Activated T-helper 17 cell treated with anti-CD3 and anti-CD28 coated beads, Interleukin-2, amount 50 U/mL, for 72 hours (primary cell): Measurements from ENCODE around the gene PLXNB2. TPM values are rescaled to one million over a fixed set of nuclear protein-coding genes. Genes with fewer than 3 reads are reported as not detected.
A peak's percentile ranks its signal among the peaks of the same experiment; 100 is the strongest.

ENCODE experiments used
- ATAC-seq: fragments of 150-1000 bp; cut with Tn5 transposase; replicated peaks from 2 replicates; pipeline ENCODE4 v1.10.0; 2021; ENCODE audit warnings: mild to moderate bottlenecking, moderate library complexity
- H3K27ac Mint-ChIP-seq: one replicate; pipeline ENCODE4 v1.8.0; 2022; ENCODE audit warnings: mixed read lengths
- H3K27me3 Mint-ChIP-seq: one replicate; pipeline ENCODE4 v1.8.0; 2022; ENCODE audit warnings: mixed read lengths
- H3K36me3 Mint-ChIP-seq: one replicate; pipeline ENCODE4 v1.8.0; 2022; ENCODE audit warnings: low read depth, mild to moderate bottlenecking, mixed read lengths
- H3K4me1 Mint-ChIP-seq: one replicate; pipeline ENCODE4 v1.8.0; 2022; ENCODE audit warnings: mixed read lengths
- H3K4me3 Mint-ChIP-seq: one replicate; pipeline ENCODE4 v1.8.0; 2022; ENCODE audit warnings: mild to moderate bottlenecking, mixed read lengths
- H3K9me3 Mint-ChIP-seq: one replicate; pipeline ENCODE4 v1.8.0; 2022; ENCODE audit warnings: mixed read lengths
- total RNA-seq, 2 donors: library from RNA; stranded (reverse); gene quantifications; one replicate each; pipeline ENCODE4 v1.2.3, GENCODE V29; 2022

Gene PLXNB2
- total RNA-seq, 2 donors from 2014 or later, result 29.1 to 30.4 TPM

DNA sequence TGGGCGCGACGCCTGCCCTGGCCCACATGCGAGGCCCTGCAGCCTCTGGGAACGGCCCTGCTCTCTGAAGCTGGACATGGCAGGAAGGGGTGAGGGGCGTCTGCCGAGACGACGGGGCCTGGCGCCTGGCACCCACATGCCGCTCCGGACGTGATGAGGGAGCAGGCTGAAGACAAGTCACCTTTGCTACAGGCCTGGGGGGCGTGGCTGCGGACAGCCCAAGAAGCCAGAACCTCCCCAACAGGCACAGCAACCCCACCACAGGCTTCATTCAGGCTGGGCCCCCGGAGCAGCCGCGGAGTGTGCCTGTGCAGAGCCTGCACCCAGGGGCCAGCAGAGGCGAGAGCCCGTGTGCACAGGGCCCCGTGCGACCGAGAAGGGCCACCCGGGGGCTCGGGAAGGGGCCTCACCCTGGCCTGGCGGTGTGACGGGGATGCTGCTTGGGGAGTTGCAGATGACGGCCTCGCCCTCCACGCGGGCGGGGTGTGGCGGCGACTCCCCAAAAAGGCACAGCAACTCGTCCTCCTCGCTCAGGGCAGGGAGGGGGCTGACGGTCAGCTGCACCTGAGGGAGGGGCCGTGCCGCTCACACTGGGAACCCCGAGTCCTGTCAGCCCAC, 20.6 kb downstream of the PLXNB2 start:
- H3K9me3 Mint-ChIP-seq, result no peaks in the 10 kb centered on the region
- no peak overlapping the region for H3K4me3 Mint-ChIP-seq
- no peak overlapping the region for H3K27ac Mint-ChIP-seq
- H3K4me1 Mint-ChIP-seq, result no peaks in the 10 kb centered on the region
- H3K27me3 Mint-ChIP-seq, result peaks cover 4% of the 10 kb centered on the region
- no peak for ATAC-seq
- no peaks in the 10 kb centered on the region for H3K36me3 Mint-ChIP-seq

DNA sequence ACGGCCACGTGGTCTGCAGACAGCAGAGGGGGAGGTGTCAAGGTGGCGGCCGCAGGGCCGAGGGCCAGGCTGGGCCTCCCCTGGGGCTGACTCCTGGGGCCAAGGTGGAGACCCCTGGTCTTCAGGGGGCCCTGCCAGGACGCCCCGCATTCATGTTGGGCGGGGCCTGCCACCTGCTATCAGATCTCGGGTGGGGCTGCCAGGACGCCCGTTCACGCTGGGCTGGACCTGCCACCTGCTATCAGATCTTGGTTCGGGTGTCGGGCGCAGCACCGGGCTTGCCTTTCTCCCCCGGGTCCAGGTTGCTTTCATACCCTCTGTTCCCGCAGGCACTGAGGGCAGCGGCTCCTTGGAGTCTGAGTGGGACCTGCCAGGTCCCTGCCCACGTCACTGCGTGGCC, 21.2 kb downstream of the PLXNB2 start:
- no peak for ATAC-seq
- no peaks in the 10 kb centered on the region for H3K27me3 Mint-ChIP-seq
- no peak overlapping the region for H3K4me3 Mint-ChIP-seq
- no peak overlapping the region for H3K27ac Mint-ChIP-seq
- no peaks in the 10 kb centered on the region for H3K36me3 Mint-ChIP-seq
- no peaks in the 10 kb centered on the region for H3K4me1 Mint-ChIP-seq
- no peaks in the 10 kb centered on the region for H3K9me3 Mint-ChIP-seq

DNA sequence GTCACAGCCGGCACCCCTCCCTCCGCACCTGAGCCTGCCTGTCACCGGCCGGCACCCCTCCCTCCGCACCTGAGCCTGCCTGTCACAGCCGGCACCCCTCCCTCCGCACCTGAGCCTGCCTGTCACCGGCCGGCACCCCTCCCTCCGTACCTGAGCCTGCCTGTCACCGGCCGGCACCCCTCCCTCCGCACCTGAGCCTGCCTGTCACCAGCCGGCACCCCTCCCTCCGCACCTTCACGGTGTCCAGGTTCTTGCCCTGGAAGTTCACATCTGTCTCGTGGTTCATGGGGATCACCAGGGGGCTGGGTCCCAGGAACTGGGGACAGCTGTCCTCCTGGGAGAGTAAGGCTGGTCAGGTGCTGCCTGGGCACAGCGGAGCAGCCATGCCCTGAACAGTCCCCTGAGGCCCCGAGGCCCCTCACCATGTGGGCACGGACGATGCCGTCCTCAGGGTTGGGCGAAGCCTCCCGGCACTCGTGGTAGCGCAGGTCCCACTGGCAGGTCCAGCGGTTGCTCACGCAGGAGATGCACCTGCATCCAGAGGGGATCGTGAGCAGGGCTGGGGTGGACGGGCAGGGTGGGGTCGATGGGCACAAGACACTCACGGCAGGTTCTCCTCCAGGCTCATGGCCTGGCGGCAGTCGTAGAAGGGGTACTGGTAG, 21.7 kb downstream of the PLXNB2 start:
- Mint-ChIP-seq H3K4me1 (no peaks in the 10 kb centered on the region), H3K36me3 (no peaks in the 10 kb centered on the region), H3K4me3 (no peak overlapping the region), H3K27ac (no peak overlapping the region), H3K27me3 (no peaks in the 10 kb centered on the region), H3K9me3 (no peaks in the 10 kb centered on the region)
- ATAC-seq, result no peak

DNA sequence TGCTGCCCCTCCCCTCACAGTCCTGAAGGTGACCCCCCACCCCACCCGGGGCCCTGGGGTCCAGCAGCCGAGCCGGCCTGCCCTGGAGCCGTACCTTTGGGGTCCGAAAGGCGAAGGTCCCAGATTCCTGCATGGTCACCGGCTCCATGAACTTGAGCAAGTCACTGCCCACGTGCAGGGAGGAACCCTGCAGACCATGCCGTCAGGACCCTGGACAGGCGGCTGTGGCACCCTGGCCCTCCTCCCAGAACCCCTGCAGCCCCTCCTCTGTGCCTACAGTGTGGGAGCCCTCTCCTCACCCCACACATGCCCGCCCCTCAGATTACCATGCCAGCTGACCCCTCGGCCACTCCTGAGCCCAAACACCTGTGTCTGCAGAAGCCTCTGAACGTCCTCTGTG, 23.0 kb downstream of the PLXNB2 start:
- ATAC-seq, result no peak
- no peaks in the 10 kb centered on the region for H3K27me3 Mint-ChIP-seq
- H3K36me3 Mint-ChIP-seq, result no peaks in the 10 kb centered on the region
- H3K9me3 Mint-ChIP-seq, result no peaks in the 10 kb centered on the region
- H3K27ac Mint-ChIP-seq, result no peak overlapping the region
- H3K4me1 Mint-ChIP-seq, result no peaks in the 10 kb centered on the region
- no peak overlapping the region for H3K4me3 Mint-ChIP-seq

DNA sequence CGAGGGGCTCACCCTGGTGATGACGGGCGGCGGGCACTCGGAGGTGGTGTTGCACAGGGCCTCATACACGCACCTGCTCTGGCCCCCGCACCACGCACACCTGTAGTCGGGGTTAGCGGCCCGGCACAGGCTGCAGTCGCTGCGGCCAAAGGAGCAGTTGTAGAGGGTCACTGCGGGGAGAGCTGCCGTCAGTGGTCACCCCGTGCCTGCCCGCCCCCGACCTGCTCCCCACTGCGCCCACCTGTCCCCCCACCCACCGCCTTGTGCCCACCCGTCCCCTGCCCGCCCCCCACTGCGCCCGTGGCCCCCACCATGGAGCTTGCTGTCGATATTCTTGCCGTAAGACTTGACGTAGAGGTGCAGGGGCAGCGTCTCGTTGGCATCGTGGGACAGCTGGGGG, 23.6 kb downstream of the PLXNB2 start:
- Mint-ChIP-seq H3K4me3 (no peak overlapping the region), H3K27me3 (no peaks in the 10 kb centered on the region), H3K27ac (no peak overlapping the region), H3K9me3 (no peaks in the 10 kb centered on the region), H3K36me3 (no peaks in the 10 kb centered on the region), H3K4me1 (no peaks in the 10 kb centered on the region)
- no peak for ATAC-seq

DNA sequence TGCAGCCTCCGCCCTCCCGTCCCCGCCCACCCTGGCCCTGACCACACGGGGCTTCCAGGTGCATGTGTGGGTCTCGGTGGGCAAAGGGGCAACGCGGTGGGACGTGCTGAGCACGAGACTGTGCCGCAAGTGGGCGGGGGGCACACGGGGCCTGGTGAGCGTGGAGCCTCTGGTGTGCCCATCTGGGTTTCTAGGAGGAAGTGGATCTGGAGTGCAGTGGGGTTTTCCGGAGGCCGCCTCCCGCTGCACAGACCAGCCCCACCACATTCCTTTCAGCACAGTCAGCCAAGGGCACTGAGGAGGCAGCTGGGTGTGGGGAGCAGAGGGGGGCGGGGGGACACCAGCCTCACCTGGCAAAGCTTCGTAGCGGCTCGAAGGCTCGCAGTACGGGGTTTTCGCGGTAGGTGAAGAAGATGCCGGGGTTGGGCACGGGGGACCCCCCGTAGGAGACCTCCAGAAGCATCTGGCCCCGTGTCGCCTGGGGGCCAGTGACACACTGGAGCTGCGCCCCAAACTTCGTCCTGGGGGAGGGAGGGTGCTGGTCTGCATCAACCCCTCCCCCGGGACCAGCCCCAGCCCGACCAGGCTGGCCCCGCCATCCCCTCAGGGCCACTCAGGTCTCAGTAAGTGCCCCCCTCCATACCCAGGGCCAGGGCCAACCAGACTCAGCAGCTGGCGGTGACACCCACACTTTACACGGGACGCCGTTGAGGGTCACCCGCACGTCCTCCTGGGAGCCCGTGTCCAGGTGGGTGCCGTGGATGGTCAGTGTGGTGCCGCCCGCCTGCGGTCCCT, 24.9 kb downstream of the PLXNB2 start:
- Mint-ChIP-seq H3K36me3 (no peaks in the 10 kb centered on the region), H3K4me1 (no peaks in the 10 kb centered on the region), H3K27ac (no peak overlapping the region), H3K9me3 (no peaks in the 10 kb centered on the region), H3K27me3 (no peaks in the 10 kb centered on the region), H3K4me3 (no peak overlapping the region)
- ATAC-seq, result no peak

DNA sequence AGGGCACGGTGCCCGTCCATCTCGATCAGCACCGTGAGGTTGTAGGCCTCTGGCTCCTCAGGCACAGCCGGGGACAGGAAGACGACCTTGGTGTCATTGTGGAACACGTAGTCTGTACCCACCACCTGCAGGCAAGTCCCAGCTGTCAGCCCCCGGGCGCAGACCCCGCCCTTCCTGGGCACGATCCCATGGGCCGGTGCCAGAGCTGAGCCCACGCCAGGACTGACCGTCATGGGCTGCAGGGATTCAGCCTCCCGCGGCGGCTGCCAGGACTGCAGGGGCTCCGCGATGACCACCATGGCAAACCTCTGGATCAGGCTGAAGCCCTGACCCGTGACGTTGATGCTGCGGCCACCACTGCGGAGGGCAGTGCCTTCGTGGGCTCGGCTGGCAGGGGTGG, 25.5 kb downstream of the PLXNB2 start:
- no peaks in the 10 kb centered on the region for H3K36me3 Mint-ChIP-seq
- no peaks in the 10 kb centered on the region for H3K9me3 Mint-ChIP-seq
- H3K4me3 Mint-ChIP-seq, result no peak overlapping the region
- H3K27ac Mint-ChIP-seq, result no peak overlapping the region
- ATAC-seq, result no peak
- no peaks in the 10 kb centered on the region for H3K4me1 Mint-ChIP-seq
- no peaks in the 10 kb centered on the region for H3K27me3 Mint-ChIP-seq

DNA sequence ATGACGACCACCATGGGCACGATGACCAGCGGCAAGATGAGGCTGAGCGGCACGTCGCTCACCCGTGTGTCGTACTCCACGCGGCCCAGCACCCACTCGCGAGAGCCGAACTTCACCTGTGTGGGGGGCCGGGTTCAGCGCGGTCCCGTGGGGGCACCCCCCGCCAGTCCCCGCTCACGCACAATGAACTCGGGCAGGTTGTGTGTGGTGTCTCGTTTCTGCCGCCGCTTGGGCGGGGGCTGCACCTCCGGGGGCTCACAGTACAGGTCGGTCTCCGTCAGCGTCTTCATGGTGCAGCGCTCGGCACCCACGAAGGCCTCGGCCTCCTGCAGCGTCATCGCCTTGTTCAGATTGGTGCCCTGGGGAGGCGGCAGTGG, 26.1 kb downstream of the PLXNB2 start:
- H3K36me3 Mint-ChIP-seq, result no peaks in the 10 kb centered on the region
- H3K27me3 Mint-ChIP-seq, result no peaks in the 10 kb centered on the region
- ATAC-seq, result no peak
- no peak overlapping the region for H3K4me3 Mint-ChIP-seq
- no peak overlapping the region for H3K27ac Mint-ChIP-seq
- no peaks in the 10 kb centered on the region for H3K4me1 Mint-ChIP-seq
- H3K9me3 Mint-ChIP-seq, result no peaks in the 10 kb centered on the region

DNA sequence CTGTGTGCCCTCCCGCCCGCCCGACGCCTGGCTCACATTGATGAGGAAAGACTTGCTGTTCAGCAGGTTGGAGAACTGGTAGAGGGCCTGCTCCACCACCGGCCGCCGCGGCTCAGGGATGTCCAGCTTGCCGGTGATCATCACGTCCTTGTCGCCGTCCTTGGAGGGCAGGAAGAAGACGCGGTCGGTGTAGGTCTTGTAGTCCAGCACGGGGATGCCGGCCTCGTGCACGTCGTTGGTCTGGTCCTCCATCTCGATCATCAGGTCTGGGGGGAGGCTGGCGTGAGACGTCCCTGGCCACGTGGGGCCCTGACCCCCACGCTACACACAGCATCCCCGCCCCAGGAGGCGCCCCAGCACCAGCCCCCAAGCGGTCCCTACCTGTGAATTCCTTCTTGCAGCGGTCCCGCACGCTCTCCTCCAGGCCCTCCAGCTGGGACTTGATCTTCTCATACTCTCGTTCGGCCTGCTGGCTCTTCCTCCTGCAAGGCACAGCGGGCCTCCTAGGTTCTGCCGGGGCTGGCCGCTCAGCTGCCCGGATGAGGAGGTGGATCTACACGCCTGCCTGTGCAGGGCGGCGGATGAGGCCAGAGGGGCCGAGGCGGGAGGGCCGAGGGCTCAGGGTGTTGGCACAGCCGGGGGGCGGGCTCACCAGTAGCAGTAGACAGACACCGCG, 26.6 kb downstream of the PLXNB2 start:
- no peaks in the 10 kb centered on the region for H3K9me3 Mint-ChIP-seq
- H3K27ac Mint-ChIP-seq, result no peak overlapping the region
- no peaks in the 10 kb centered on the region for H3K36me3 Mint-ChIP-seq
- H3K4me3 Mint-ChIP-seq, result no peak overlapping the region
- no peak for ATAC-seq
- no peaks in the 10 kb centered on the region for H3K4me1 Mint-ChIP-seq
- no peaks in the 10 kb centered on the region for H3K27me3 Mint-ChIP-seq

DNA sequence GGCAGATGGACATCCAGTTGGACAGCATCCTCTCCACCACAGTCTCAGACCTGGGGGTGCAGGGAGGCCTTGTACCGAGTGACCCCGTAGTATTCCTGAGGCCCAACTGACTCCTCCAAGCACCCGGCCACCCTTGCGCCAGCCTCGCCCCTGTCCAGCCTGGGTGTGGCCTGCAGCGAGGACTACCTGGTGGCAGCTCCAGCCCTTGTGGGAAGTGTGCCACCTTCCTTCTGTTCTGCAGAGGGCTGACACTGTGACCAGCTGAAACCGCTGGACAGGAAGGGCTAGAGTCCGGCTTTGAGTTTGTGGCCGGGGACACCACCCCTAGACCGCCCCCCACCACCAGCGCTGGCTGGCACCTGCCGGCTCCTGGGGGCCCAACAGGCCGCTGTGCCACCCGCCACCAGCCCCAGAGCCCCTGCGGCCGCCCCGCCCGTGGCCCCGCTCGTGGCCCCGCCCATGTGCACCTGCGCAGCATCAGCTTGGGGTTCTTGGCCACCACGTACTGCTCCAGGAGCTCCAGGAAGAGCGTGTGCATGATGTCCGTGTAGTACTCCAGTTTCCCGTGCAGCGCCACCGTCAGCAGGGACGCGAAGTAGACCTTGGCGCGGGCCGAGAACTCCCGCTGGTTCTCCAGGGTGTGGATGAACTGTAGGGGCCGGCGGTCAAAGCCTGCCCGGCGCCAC, 27.3 kb downstream of the PLXNB2 start:
- ATAC-seq, result no peak
- H3K4me1 Mint-ChIP-seq, result no peaks in the 10 kb centered on the region
- no peak overlapping the region for H3K27ac Mint-ChIP-seq
- no peaks in the 10 kb centered on the region for H3K9me3 Mint-ChIP-seq
- H3K36me3 Mint-ChIP-seq, result no peaks in the 10 kb centered on the region
- H3K4me3 Mint-ChIP-seq, result no peak overlapping the region
- no peaks in the 10 kb centered on the region for H3K27me3 Mint-ChIP-seq

DNA sequence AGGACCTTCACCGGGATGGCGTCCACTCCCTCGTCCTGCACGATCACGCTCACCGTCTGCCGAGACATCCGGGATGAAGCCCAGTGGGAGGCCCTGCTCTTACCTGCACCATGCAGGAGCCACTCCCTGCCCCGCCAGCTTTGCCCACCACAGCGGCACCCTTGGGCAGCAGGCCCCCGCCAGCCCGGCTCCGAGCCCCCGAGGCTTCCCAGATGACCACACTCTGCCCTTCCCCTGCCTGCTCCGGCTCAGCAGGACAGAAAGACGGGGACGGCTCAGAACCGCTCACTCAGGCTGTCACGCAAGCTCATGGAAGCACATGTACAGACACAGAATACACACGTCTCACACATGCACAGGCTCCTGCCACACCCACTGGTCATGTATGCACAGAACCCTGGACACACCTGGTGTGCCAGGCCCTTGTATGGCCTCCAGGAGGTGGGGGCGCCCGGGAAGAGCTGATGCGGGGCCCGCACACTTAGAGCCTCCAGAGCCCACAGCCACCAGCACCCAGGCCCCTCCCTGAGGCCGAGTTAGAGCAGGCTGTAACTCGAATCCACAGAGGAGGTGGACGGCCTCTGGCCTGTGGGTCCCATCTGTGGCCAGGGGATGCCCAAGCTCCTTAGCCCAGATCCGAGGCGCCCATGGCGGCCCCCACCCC, 28.4 kb downstream of the PLXNB2 start:
- H3K27me3 Mint-ChIP-seq, result no peaks in the 10 kb centered on the region
- no peak overlapping the region for H3K4me3 Mint-ChIP-seq
- peaks cover under 1% of the 10 kb centered on the region for H3K4me1 Mint-ChIP-seq
- H3K36me3 Mint-ChIP-seq, result no peaks in the 10 kb centered on the region
- H3K9me3 Mint-ChIP-seq, result no peaks in the 10 kb centered on the region
- no peak overlapping the region for H3K27ac Mint-ChIP-seq
- ATAC-seq, result no peak

DNA sequence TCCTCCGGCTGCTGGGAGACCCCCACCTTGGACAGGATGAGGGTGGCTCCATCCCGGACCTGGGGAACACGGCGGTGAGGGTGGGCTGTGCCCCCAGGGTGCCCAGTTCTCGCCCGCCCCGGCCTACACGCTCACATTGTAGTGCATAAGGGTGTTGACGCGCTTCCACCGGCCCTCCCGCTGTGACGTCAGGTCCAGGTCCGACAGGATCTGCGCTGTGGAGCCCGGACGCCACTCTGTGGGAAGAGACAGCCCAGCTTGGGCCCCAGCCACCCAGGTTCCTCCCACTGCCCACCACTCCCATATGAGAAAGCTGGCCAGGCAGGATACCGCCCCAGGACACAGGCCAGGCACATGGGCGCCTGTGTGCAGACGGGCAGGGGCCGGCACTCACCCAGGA, 29.0 kb downstream of the PLXNB2 start:
- peaks cover 5% of the 10 kb centered on the region for H3K4me1 Mint-ChIP-seq
- no peaks in the 10 kb centered on the region for H3K36me3 Mint-ChIP-seq
- ATAC-seq, result no peak
- H3K27ac Mint-ChIP-seq, result no peak overlapping the region
- no peak overlapping the region for H3K4me3 Mint-ChIP-seq
- H3K9me3 Mint-ChIP-seq, result no peaks in the 10 kb centered on the region
- H3K27me3 Mint-ChIP-seq, result no peaks in the 10 kb centered on the region

DNA sequence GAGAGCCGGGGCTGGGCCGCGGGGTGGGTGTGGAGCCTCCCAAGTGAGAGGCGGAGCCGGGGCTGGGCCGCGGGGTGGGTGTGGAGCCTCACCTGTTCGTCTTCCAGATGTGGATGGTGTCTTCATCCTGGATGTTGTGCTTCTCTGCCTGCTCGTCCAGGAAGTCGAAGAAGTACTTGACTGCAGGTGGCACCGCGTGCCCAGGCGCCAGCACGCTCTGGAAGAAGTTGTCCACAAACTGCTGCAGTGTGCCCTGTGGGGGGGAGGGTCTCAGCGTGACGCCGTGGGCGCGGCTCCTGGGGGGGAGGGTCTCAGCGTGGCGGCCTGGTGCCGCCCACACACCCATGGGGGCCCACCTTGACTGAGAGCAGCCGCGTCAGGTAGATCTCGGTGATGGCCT, 29.7 kb downstream of the PLXNB2 start:
- no peak for ATAC-seq
- Mint-ChIP-seq H3K4me3 (no peak overlapping the region), H3K27ac (no peak overlapping the region), H3K27me3 (no peaks in the 10 kb centered on the region), H3K9me3 (no peaks in the 10 kb centered on the region), H3K36me3 (no peaks in the 10 kb centered on the region), H3K4me1 (peaks cover 5% of the 10 kb centered on the region)

DNA sequence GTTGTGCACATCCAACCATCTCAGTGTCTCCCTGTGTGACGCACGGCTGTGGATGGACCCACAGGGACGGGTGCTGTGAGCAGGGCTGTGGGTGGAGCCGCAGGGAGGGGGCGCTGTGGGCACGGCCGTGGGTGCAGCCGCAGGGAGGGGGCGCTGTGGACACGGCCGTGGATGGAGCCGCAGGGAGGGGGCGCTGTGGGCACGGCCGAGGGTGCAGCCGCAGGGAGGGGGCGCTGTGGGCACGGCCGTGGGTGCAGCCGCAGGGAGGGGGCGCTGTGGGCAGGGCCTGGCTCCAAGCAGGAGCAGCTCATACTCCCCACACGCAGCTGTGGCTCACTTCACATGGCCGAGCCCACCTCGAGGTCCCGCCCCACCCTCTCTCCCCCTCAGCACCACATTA, 31.3 kb downstream of the PLXNB2 start:
- Mint-ChIP-seq H3K4me3 (no peak overlapping the region), H3K9me3 (no peaks in the 10 kb centered on the region), H3K27me3 (no peaks in the 10 kb centered on the region), H3K36me3 (no peaks in the 10 kb centered on the region), H3K27ac (no peak overlapping the region), H3K4me1 (peaks cover 5% of the 10 kb centered on the region)
- ATAC-seq, result peak; percentile 77
